GM19328 (cell line): Measurements from ENCODE around the gene SLFNL1.
A peak's percentile ranks its signal among the peaks of the same experiment; 100 is the strongest.

Source experiments
- ATAC-seq: cut with Tn5 transposase; IDR thresholded peaks from one replicate; pipeline ENCODE4 v1.9.1; 2021; ENCODE audit warnings: mild to moderate bottlenecking, moderate library complexity; ENCODE audit not compliant: unreplicated experiment

The SLFNL1 gene

GRCh38 chr1:41020654-41021053, 871 bp downstream of the SLFNL1 start:
- ATAC-seq = no peak

DNA sequence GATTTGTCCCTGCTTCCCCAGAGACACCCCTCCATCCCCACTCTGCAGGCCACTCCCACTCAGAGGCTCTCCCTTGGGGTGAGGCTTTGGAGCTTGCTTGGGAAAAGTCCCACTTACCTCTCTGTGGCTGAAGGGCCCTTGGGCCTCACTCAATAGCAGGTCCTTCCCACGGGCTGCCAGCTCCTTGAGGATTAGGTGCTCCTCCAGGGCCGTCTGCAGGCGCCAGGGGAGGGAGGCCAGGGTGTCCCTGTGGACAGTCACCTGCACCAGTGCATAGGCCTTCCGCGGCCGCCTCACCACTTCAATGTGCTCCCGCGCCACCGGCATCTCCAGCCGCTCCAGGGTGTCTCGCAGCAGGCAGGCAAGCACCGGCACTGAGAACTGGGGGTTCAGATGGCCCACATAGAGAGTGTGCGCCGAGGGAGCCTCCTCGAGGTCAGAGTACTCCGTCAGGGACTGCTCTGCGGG, 1.4 kb downstream of the SLFNL1 start:
- ATAC-seq = no peak

- ATAC-seq = no peak
Measured at GRCh38 chr1:41019353-41019745, 2.2 kb downstream of the SLFNL1 start.

GRCh38 chr1:41018018-41018410, 3.5 kb downstream of the SLFNL1 start:
- no peak for ATAC-seq

DNA sequence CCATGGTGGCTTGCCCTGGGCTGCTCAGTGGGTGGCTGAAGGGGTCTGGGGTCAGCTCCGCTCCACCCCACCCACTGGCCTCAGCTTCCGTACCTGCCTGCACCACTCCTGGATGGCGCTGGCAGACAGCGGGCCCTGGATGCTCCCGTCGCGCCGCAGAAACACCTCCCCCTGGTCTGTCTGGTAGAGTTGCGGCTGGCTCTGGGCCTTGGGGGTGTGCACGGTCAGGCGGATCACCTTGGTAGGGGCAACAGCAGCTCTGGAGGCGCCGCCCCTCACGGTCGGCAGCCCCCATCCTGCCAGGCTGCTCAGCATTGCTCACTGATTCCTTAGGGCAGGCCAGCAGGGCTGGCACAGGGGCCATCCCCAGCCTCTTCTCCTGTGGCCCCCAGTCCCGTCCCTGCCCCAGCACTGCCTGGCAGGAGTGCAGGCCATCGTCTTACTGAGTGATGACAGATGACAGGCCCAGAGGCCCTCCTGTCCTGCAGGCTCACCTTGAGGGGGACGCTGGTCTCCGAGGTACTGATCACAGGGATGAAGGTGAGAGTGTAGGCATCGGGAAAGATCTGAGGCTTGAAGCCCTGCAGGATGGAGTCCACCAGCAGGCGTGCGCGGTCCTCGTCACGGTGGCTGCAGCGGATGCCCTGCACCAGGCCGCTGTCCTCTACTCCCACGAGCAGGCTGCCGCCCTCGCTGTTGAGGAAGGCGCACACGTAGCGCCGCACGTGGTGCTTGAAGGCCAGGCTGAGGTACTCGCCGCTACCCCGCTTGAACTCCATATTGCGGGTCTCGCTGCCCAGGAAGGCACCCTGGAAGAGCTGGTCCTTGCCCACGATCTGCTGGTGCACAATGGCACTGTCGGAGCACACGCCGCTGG, 4.1 kb downstream of the SLFNL1 start:
- ATAC-seq = no peak

DNA sequence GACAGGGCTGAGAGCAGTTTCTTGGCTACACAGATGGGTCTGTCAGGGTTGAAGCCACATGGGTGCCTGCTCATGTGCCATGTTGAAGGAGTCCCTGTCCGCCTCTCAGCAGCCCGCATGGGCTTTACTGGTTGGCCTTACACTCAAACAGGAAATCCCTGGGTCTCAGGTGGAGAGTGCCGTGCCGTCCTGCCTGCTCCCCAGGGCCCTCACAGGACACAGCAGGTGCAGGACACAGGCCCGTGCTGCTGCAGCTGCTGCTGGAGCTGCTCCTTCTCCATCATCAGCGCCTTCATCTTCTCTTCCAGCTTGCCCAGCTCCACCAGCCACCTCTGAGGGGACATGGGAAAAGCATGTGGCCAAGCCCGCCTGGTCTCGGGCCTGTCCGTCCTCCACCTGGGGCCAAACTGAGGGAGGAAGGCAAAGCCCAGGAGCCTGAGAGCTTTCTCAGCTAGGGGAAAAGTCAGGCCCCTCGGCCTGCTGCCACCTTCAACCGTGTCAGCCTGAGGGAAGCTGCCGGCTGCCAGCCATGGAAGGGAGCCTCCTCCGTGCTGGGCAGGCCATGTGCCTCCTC, 5.5 kb downstream of the SLFNL1 start:
- no peak for ATAC-seq

GRCh38 chr1:41015281-41015896, 6.1 kb downstream of the SLFNL1 start:
- no peak for ATAC-seq

DNA sequence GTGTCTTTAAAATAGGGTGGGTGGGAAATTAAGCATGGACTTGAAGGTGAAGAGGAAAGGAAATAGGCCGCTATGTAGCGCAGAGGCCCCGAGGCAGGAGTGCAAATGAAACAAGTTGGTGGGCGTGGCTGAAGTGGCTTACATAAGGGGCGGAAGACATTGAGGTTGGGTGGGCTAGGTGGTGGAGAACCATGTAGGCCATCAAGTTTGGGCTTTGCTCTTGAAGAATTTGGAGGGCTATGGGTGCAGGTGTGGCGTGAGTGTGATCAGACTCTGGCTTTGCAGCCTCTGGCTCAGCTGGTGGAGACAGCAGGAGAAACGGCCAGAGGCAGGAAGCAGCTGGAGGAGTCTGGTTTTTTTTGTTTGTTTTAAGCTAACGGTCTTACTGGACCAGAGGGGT, 6.7 kb downstream of the SLFNL1 start:
- ATAC-seq = no peak

DNA sequence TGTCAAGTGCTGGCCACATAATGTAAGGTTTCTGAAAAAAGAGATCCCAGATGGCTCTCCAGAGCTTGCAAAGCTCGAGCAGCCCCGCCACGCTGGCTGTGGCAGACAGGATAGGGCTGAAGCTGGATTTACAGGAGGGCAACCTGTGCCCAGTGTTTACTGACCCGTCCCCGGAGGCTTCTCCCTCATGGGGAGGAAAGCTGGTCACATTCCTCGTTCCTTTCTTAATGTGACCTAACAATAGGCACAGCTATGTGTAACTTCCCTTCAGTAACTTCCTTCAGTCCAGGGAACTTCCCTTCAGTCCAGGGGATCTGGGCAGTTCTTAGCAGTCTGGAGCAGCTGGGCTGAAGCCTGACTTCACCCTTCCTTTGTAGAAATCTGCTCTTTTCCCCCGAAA, 7.7 kb downstream of the SLFNL1 start:
- ATAC-seq = no peak

GRCh38 chr1:41013024-41013423, 8.5 kb downstream of the SLFNL1 start:
- ATAC-seq = no peak

- no peak for ATAC-seq
Measured at GRCh38 chr1:41010345-41010744, 11.2 kb downstream of the SLFNL1 start.

- ATAC-seq = no peak
Measured at GRCh38 chr1:41009466-41009865, 12.1 kb downstream of the SLFNL1 start.

DNA sequence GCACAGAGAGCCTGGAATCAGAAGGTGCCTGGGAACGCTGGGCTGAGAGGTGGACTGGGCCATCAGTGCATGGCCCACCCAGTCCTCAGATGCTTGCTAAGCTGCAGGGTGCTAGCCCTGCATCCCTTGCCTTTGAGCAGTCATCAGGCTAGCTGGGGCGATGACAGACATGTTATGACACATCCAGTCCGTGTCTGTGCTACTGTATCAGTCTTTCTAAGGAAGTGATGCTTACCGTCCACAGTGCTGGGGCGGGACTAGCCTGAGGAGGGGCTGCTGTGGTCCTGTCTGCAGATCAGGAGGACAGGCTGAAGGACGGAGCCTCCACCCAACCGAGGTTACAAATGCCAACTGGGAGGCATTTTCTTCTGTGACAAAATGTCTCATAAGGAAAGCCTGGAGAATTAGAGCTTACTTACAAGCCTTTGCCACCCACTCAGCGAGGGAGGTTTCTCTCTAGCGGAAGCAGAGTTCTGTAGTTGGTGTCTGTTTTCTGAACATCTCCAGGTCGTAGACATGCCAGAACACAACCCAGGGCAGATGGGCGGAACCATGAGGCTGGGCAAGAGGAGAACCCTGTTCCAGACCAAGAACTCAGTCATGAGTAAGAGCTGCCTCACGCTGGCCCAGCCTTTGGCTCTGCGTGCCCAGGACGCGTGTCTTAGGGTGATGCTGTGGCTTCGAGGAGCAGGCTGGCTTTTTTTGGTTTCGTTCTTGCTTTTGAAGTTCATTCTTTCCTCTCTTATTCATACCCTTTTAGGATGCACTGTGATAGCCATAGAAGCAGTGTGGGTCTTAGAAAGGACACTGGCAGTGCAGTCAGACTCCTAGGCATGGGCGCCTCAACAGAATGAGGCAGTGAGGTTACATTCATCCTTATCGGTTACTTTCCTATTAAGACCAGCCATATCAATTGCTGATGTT, 14.3 kb downstream of the SLFNL1 start:
- ATAC-seq = no peak

DNA sequence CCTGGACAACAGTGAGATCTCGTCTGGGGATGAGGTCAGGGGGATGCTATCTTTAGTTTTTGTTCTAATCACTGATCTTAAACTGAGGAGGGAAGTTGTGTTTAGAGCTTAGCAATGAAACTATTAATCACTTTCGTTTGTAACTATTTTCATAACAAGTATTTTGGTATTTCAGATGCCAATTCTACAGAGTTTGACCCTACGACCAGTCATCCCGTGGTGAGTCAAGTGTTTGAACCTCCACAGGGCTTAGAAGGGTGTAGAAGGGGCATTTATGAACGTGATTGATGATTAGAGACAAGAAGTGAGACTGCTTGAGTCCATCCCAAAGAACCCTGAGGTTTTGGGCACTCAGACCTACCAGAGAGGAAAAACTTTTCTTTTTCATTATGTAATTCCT, 15.6 kb downstream of the SLFNL1 start:
- ATAC-seq = no peak

GRCh38 chr1:41003640-41004220, 17.8 kb downstream of the SLFNL1 start:
- ATAC-seq = peak; percentile 93

DNA sequence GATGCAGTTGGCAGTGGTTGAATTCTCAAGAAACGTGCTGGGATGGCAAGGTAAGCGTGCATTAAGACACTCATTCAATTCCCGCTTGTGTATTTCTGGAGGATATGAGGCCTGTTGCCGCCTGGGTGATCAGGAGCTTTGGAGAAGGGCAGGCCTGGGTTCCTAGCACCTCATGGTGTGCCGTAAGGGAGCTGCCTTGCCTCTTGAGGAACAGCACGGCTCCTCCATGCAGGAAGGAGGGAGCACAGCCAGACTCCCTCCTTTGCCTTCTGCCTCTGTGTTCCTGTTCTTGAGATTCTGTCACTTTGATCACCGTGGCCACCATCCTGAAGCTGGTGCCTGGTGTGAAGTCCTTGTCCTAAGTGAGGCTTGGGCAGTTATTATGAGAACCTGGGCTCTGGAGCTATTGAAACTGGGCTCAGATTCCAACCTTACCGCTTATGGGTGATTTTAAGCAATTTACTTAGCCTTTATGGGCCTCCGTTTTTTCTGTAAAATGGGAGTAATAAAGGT, 18.3 kb downstream of the SLFNL1 start:
- no peak for ATAC-seq

DNA sequence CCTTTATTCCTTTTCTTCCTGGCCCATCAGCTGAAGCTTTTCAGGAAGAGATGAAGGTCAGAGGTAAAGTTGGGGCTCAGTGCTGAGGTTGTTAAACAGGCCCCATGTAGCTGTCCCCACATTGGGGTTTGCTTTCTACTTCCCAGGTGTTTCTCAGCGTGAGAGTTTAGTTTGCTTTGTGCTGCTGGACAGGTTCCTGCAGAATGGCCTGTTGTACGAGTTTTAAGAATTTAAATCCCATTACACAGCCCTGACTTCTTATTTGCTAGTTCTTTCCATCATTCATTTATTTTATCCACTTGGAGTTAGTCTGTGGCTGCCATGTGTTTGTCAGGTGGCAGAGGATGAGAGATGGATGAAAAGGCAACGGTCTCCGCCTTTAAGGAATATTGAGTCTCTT, 22.9 kb downstream of the SLFNL1 start:
- no peak for ATAC-seq

- ATAC-seq = no peak
Measured at GRCh38 chr1:40997096-40997495, 24.4 kb downstream of the SLFNL1 start.

- no peak for ATAC-seq
Measured at GRCh38 chr1:40989066-40989465, 32.5 kb downstream of the SLFNL1 start.

DNA sequence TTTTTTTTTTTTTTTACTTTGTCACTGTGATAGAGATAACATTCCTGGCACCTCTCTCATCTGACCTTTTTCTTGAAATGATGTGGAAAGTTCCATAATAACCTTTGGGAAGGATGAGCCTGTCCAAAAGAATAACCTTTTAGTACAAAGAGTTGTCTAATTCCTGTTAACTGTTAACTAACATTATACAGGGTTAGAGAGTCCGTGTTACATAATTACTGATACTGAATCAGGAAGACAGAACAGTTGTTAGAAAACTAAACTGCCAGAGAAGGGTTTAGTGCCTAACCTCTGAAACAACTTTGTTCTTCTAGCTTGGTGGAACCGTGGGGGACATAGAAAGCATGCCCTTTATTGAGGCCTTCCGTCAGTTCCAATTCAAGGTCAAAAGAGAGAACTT, 33.2 kb downstream of the SLFNL1 start:
- no peak for ATAC-seq
